Neural crest cell (in vitro differentiated cells): ENCODE data around the gene RNLS. TPM values are rescaled to one million over a fixed set of nuclear protein-coding genes. Genes with fewer than 3 reads are reported as not detected.

Experiments
- DNase-seq: peaks from one replicate; pipeline ENCODE4 v3.0.0; 2021; ENCODE audit warnings: low read depth, mixed read lengths, low spot score
- H3K27ac Mint-ChIP-seq: one replicate; pipeline ENCODE4 v1.8.0; 2021; ENCODE audit warnings: mild to moderate bottlenecking, mixed read lengths; ENCODE audit not compliant: unreplicated experiment
- H3K27me3 Mint-ChIP-seq: 2 replicates; pipeline ENCODE4 v1.8.0; 2021; ENCODE audit warnings: low read depth, mild to moderate bottlenecking, mixed read lengths
- H3K36me3 Mint-ChIP-seq: 2 replicates; pipeline ENCODE4 v1.8.0; 2021; ENCODE audit warnings: low read depth, mild to moderate bottlenecking, mixed read lengths
- H3K4me1 Mint-ChIP-seq: 2 replicates; pipeline ENCODE4 v1.8.0; 2021; ENCODE audit warnings: mixed read lengths
- H3K4me3 Mint-ChIP-seq: one replicate; pipeline ENCODE4 v1.8.0; 2021; ENCODE audit warnings: mild to moderate bottlenecking, mixed read lengths
- H3K9me3 Mint-ChIP-seq: 2 replicates; pipeline ENCODE4 v1.8.0; 2021; ENCODE audit warnings: mixed read lengths
- CTCF ChIP-seq: fragments of 200-600 bp; sonication (generic); conservative IDR thresholded peaks from 2 replicates; pipeline ENCODE4 v1.5.0; 2021; ENCODE audit warnings: antibody characterized with exemption, mild to moderate bottlenecking
- total RNA-seq: library from RNA; stranded (reverse); gene quantifications from 2 replicates; pipeline ENCODE4 v1.2.1, GENCODE V29; 2021

Gene RNLS
- total RNA-seq, 1 donor from 2014 or later = 3.3 TPM

- Mint-ChIP-seq H3K9me3 (no peaks in the 10 kb centered on the region), H3K4me3 (no peak overlapping the region), H3K27ac (no peak overlapping the region), H3K4me1 (peaks cover 9% of the 10 kb centered on the region), H3K27me3 (no peaks in the 10 kb centered on the region), H3K36me3 (no peaks in the 10 kb centered on the region)
- no peak for DNase-seq
- TF ChIP-seq CTCF = no peak
These were observed 210.1 kb downstream of the RNLS start for GRCh38 chr10:88372881-88373592.

DNA sequence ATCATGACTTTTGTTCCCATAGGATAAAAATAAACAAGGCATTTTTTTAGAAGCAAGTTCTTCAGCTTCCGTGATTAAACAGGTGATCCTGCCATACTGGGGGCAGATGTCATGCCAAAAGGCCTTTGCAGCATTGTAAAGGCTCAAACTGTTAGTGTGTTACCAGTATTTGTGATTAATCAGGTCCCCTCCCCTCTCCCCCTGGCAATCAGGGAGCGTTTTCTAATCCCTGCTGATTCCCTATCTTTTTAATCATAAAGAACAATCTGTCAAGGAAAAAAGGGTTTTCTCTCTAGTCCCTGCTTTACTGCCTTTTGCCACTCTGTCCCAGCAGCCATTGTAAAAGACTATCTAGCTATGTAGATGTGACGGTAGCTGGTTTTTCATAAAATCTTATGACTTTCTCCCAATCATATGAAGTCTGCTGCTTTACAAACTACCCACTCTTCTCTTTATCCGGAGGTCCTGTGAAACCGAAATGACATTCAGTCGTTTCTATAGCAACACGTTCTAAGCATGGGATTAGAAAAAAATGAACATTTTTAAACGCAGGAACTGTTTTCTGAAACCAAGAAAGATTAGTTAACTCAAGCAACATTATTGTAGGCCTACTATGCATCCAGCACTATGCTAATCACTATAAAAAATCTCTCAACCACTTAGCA lies 210.9 kb downstream of the RNLS start:
- peaks cover 2% of the 10 kb centered on the region for H3K9me3 Mint-ChIP-seq
- no peak for DNase-seq
- H3K27me3 Mint-ChIP-seq = no peaks in the 10 kb centered on the region
- H3K27ac Mint-ChIP-seq = peak overlapping the region; percentile 24
- TF ChIP-seq CTCF = no peak
- H3K4me1 Mint-ChIP-seq = peaks cover 9% of the 10 kb centered on the region
- H3K4me3 Mint-ChIP-seq = no peak overlapping the region
- H3K36me3 Mint-ChIP-seq = no peaks in the 10 kb centered on the region

GRCh38 chr10:88370713-88371112 lies 212.4 kb downstream of the RNLS start:
- H3K4me3 Mint-ChIP-seq = no peak overlapping the region
- H3K9me3 Mint-ChIP-seq = peaks cover 2% of the 10 kb centered on the region
- H3K27me3 Mint-ChIP-seq = no peaks in the 10 kb centered on the region
- H3K36me3 Mint-ChIP-seq = no peaks in the 10 kb centered on the region
- peaks cover 9% of the 10 kb centered on the region for H3K4me1 Mint-ChIP-seq
- no peak overlapping the region for H3K27ac Mint-ChIP-seq
- TF ChIP-seq CTCF = no peak
- DNase-seq = no peak

- H3K27ac Mint-ChIP-seq = no peak overlapping the region
- no peaks in the 10 kb centered on the region for H3K27me3 Mint-ChIP-seq
- DNase-seq = no peak
- H3K4me3 Mint-ChIP-seq = no peak overlapping the region
- H3K9me3 Mint-ChIP-seq = peaks cover 2% of the 10 kb centered on the region
- H3K36me3 Mint-ChIP-seq = no peaks in the 10 kb centered on the region
- TF ChIP-seq CTCF = no peak
- H3K4me1 Mint-ChIP-seq = no peaks in the 10 kb centered on the region
These were observed 216.3 kb downstream of the RNLS start for GRCh38 chr10:88366772-88367171.

DNA sequence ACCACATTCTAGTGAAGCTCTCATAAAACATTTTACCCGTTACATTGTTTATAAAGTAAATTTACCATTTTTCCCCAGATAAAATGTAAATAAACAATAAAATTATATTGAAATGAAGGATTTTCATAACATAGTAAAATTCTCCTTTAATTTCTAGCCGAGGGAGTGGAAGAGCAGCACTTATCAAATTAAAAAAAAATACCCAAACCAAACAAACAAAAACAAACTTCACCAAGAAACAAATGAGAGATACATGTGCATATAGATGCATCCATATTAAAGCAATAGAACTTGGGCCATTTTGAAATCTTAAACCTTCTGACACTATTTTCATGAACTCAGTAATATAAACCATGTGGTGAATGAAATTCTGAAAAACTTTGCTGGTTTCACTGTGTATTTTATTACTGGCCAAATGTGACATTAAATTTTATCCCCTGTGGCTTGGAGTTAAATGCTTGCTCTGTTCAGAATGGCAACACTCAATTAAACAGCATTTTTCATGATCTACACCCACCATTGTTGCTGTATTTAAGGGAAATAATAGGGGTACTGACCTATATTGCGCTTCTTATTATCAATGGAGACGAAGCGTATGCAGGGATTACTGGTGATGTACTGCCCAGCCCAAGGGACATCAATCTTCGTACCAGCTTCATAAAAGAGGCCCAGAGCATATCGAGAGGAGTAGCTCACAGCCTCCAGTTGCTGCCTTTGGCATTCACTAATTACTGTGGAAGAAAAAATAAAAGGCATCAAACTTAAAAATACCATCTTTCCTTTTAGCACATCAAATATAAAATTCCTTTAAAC lies 220.9 kb downstream of the RNLS start:
- no peak for DNase-seq
- H3K27ac Mint-ChIP-seq = no peak overlapping the region
- H3K4me1 Mint-ChIP-seq = no peaks in the 10 kb centered on the region
- no peaks in the 10 kb centered on the region for H3K36me3 Mint-ChIP-seq
- H3K4me3 Mint-ChIP-seq = no peak overlapping the region
- no peaks in the 10 kb centered on the region for H3K27me3 Mint-ChIP-seq
- no peak for TF ChIP-seq CTCF
- H3K9me3 Mint-ChIP-seq = peaks cover 2% of the 10 kb centered on the region
